ENCODE measurements around the gene IL22RA2.

Gene IL22RA2

DNA sequence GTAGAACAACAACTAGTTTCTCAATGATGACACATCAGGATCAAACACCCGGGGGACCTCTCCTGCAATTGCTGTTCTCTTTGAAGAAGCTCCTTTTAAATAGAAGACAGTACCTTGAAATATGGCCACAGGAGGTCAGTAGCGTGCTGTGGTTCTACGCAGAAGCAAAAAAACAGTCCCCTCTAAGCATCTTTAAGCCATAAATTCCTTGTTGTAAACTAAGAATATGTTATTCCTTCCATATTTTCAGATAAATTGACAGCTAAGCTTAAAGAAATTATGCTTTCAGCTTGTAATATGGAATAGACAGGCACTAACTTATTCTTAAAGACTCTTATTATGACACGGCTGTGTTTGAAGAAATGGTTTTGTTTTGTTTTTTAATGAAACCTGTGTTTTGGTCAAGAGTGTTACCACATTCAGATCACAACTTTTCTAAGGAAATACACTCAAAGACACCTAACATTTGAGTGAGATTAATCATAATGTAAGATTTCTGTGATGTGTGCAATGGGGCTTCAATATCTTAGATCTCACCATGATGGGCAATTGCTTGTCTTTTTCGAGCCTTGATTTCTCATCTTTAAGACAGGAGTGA lies 78.9 kb downstream of the IL22RA2 start:
- H3K36me3 ChIP-seq (replicated peaks), result no peaks in the 10 kb centered on the region
- in situ Hi-C loops (cut with HindIII; ENCODE audit: low pct_ligation_motif_present, low sequenced_read_pairs), result no loop called here
- H3K27me3 ChIP-seq (replicated peaks), result no peaks in the 10 kb centered on the region
- TF ChIP-seq, protein P1, sequence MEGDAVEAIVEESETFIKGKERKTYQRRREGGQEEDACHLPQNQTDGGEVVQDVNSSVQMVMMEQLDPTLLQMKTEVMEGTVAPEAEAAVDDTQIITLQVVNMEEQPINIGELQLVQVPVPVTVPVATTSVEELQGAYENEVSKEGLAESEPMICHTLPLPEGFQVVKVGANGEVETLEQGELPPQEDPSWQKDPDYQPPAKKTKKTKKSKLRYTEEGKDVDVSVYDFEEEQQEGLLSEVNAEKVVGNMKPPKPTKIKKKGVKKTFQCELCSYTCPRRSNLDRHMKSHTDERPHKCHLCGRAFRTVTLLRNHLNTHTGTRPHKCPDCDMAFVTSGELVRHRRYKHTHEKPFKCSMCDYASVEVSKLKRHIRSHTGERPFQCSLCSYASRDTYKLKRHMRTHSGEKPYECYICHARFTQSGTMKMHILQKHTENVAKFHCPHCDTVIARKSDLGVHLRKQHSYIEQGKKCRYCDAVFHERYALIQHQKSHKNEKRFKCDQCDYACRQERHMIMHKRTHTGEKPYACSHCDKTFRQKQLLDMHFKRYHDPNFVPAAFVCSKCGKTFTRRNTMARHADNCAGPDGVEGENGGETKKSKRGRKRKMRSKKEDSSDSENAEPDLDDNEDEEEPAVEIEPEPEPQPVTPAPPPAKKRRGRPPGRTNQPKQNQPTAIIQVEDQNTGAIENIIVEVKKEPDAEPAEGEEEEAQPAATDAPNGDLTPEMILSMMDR (IDR thresholded peaks at IDR 0.05; ENCODE audit: low read depth, low read length, missing control alignments), result peak; percentile 75
- no peak overlapping the region for H3K4me3 ChIP-seq (ENCODE audit: low read depth, low read length)
- DNase-seq, result peak; percentile 74
- H3K27ac ChIP-seq, result no peak overlapping the region
